ENCODE measurements around the gene NT5M.
"Not testable (repeated sequence)": the region's sequence is repeated elsewhere in the genome, so short reads cannot be mapped to it uniquely, and the experiment has no call there.

NT5M gene

DNA sequence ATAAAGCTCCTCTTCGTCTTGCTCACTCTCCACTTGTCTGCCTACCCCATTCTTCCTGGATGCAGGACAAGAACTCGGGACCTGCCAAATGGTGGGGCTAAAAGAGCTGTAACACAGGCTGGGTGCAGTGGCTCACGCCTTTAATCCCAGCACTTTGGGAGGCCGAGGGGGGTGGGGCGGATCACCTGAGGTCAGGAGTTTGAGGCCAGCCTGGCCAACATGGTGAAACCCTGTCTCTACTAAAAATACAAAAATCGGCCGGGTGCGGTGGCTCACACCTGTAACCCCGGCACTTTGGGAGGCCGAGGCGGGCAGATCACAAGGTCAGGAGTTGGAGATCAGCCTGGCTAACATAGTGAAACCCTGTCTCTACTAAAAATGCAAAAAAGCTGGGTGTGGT lies 1.5 kb upstream of the NT5M start:
- not testable (repeated sequence) for DNase-seq (ENCODE audit: low read depth in 2 of 2)

DNA sequence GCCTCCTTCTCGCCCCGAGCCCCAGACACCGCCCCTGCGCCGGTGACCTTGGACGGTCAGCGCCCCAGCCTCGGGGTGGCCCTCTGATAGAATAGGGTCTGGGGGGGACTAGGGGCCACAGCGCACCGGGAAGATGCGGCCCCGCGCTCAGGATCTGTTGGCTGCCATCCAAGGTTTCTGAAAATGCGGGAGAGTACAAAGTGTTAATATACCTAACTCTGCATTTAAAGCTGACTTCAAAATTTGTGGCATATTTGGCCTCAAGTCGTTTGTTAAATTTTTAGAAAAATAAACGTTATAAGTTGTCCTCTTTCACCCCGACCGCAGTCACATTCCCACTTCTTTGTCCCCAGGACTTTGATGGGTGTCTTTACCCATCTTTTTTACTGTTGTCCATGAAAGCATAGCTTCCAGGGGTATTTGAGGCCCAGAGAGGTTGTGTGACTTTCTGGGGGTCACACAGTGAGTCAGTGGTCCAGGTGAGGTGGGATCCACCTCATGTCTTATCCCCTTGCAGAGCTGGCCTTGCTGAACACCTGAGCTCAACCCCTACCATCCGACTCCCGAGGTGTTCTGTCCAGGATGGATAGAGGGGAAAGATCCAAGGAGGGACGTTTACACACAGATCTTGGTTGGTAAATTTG lies 796 bp downstream of the NT5M start:
- DNase-seq (ENCODE audit: low read depth in 2 of 2) = no peak

DNA sequence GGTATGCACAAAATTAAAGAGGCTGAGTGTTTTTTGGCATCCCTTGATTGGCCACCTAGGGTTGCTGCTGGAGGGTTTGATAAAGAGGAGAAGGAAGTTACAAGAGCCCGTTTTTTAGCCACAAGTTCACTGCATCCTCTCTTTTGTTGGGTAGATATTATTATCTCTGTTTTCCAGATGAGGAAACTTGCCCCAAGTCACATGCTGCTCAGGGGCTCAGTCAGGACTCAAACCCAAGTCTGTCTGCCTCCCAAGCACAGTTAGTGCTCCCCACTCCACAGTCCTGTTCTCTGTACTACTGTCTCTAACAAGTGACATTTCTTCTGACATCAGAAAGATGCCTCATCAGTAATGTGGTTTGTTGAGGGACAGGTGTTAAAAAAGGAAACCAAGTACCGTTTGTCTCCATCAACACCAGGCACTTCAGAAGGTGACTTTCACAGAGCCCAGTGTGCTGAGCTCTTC lies 1.4 kb downstream of the NT5M start:
- no peak for DNase-seq (ENCODE audit: low read depth in 2 of 2)

DNA sequence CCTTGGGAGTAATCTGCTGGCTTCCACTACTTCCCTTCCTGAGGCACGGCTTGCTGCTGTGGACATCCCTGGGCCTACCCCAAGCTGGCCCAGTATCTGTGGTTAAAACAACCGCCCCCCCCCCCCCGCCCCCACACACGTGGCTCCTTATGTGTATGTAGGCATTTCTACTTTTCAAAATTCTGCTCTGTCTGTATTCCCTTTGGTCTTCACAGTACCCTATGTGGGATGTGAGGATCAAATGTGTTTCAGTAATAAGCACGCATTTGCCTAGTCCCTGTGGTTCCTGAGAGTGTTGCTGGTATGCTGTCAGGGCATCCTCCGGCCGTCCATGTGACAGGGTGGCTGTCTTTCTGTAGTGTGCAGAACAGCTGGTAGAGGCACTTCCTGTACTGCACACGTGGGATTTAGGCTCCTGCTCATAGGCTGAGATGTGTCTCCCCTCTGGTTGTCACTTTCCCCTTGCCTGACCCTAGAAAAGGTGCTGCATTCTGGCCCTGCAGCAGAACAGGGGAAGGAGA lies 2.2 kb downstream of the NT5M start:
- DNase-seq (ENCODE audit: low read depth in 2 of 2) = peak; percentile 14 to 27

DNA sequence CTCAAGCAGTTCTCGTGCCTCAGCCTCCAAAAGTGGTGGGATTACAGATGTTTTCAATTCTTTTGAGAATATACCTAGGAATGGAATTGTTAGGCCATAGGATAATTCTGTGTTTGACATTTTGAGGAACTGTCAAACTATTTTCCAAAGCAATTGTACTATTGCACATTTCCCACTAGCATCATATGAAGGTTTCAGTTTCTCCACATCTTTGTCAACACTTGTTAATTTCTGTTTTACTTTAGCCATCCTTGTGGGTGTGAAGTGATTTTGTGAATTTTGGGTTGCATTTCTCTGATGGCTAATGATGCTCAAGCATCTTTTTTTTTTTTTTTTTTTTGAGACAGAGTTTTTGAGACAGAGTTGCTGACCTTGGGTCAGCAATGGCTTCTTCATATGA lies 6.2 kb downstream of the NT5M start:
- DNase-seq (ENCODE audit: low read depth in 2 of 2) = no peak

DNA sequence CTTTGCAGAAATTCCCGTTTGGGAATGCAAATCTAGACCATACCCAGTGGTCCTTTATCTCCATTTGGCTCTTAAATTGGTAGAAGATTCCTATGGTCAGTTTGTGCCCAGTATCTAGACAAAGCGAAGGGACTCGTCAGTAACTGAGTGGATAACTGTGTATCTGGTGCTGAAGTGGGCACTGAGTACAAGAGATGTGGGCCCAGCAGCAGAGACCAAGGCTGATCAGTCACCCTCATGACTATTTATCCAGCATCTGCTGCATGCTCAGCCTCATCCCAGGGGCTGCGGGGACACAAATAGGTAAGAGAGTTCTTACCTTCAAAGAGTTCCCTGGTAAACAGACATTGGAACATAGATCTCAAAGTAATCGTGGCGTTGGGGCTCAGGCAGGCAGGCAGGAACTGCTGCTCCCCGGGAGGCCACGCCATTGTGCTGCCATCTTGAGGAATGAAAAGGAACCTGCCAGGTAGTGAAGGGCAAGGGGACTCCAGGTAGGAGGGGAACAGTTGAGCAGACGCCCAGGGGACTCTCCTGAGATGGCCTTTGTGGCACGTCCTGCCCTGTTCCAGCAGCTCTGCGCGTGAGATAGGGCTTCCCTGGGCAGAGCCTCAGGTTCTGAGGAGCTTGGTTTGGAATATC lies 10.3 kb downstream of the NT5M start:
- DNase-seq (ENCODE audit: low read depth in 2 of 2) = peak; percentile 48 to 55

DNA sequence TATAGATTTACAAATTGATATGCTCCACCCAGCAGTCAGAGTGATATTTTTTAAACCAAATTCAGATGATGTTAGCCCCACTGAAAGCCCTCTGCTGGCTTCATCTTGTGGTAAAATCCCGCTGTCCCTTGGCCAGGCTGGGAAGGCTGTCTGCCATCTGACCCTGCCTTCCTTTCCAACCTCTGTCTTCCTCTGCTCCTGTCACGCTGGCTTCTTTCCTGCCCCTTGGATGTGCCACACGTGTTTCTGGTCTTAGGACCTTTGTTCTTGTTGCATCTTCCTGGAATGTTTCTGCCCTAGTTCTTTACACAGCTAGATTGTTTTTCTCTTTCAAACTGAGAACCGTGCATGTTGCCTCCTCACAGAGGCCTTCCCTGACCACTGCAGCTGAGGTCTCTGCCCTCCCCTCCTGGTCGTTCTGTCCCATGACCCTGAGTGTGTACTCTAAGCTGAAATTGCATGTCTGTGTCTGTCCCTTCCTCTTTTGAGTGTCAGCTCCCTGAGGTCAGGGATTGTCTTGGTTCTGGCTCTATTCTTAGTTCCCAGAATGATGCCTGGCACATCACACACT lies 11.4 kb downstream of the NT5M start:
- no peak for DNase-seq (ENCODE audit: low read depth in 2 of 2)

DNA sequence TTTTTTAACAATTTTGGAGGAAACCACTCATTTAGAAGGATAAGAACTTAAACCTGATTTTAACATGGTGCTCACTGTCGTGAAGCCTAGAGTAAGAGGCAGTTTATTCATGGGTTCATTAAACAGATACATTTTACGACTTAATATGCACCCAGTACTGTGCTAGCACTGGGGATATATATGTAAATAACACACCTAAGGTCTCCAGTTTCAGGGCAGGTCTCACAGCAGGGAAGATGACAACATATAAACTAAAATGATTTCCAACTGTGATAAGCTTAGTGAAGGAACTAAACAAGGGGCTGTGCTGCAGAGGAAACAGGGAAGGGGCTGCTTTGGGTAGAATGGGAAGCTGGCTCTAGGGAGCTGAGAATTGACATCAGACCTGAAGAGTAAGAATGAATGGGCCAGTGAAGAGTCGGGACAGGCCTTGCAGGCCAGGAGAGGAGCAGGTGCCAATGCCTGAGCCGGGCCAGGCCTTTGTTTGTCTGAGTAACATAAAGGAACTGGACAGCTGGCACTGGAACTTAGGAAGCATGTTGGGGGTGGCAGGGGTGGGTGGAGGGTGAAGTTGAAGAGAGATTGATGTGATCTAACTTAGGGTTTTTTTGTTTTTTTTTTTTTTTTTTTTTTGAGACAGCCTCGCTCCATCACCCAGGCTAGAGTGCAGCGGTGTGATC lies 12.1 kb downstream of the NT5M start:
- no peak for DNase-seq (ENCODE audit: low read depth in 2 of 2)

DNA sequence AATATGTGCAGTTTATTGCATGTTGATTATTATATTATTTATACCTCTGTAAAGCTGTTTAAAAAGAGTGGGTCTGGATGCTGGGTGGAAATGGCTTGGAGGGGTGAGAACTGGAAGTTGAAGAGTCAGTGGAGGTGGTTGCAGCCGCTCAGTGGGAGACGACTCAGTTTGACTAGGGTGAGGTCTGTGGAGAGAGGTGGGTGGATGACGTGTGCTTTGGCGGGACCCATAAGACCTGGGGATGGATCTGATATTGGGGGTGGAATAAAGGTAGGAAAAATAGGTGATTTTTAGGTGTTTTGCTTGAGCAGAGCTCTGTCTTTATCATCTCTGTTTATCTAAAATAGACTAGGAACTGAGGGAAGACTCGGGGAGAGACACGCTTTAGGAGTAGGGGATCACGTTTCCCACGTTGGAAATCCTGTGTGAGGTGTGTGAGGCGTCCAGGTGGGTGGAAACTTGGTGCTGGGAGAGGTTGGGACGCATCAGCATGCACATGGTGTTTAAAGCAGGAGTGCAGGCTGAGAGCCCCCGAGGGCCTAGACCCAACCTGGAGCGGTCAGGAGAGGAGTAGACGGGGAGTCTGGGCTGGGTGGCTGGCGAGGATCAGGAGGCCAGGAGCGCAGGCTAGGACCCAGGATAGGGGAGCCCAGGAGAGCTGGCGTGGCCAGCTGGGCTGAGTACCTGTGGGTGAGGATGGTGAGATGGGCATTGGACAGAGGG lies 17.2 kb downstream of the NT5M start:
- DNase-seq (ENCODE audit: low read depth in 2 of 2) = no peak

DNA sequence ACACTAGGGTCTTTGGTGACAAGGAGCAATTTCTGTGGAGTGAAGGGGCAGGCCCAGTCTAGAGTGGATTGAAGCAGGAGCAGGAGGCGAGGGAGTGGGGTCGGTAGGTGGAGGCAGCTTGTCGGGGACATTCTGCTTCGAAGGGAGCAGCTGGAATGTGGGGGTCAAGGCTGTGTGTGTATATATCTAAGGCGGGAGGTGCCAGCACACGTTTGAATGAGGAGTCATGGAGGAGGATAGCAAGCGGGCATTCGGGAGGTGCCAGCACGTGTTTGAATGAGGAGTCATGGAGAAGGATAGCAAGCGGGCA lies 17.7 kb downstream of the NT5M start:
- DNase-seq (ENCODE audit: low read depth in 2 of 2) = no peak

DNA sequence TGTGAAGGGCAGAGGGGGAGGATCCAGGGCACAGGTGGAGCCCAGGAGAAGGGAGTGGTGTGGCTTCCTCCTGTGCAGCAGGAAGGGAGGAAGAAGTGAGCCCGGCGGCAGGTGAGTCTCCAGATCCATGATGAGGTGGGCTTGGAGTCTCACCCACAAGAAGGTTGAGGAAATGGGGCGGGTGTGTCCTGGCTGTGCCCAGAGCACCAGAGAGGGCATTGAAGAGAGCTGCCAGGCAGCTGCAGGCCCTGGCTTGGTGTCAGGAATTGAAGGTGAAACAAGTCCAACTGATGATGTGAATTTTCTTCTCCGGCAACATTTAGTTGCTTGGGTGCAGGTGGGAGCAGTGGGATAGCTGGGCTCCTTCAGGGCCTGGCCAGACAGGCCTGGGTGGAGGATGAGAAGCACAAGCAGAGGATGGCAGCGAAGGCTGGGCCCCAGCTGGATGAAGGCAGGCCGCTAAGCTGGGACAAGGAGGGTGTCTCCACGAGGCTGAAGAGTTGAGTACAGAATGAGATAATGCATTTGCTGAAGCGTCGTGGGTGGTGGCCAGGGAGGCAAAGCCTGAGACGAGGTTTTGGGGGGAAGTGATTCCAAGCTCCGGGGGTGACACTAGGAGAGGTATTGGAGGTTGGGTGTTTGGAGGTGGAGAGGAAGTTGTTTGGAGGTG lies 18.3 kb downstream of the NT5M start:
- no peak for DNase-seq (ENCODE audit: low read depth in 2 of 2)

DNA sequence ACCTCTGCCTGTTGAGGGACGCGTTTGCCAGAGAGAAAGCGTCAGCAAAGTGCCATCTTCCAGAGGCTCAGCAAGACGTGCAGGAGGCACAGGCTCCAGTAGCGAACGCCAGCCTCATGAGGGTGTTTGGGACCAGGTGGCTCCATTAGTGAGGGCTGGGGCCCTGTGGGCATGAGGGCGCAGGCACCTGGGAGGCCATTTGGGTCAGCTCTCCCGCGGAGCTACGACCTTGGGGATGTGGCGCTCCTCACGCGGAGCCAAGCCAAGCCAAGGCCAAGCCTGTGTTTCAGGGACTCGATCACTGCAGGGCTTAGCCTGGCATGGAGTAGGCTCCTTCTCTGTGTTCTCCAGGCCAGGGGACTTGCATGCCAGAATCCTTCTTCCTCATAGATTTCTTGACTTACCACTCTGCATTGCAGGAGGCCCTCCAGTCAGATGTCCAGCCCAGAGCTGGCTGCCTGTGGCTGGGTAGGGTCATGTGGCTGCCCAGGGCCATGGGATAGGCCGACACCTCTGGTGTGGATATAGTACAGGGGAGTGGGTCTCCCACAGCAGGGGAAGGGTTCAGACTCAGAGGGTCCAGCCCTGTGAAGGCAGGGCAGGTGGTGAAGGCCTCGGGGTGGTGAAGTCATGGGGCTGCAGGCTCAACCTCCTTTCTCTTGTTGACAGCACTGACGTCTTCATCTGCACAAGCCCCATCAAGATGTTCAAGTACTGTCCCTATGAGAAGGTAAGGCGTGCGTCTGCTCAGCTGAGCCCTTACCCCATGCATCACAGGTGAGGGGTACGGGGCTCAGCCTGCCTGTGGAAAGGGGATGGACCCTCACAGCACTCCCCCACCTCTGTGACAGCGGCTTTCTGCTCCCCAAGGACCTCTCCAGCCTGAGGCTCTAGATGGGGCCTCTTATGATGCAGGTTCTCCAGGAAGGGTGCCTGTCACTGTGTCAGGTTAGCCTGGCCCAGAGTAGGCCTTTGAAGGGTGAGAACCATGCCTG lies 19.6 kb downstream of the NT5M start:
- DNase-seq (ENCODE audit: low read depth in 2 of 2) = no peak

DNA sequence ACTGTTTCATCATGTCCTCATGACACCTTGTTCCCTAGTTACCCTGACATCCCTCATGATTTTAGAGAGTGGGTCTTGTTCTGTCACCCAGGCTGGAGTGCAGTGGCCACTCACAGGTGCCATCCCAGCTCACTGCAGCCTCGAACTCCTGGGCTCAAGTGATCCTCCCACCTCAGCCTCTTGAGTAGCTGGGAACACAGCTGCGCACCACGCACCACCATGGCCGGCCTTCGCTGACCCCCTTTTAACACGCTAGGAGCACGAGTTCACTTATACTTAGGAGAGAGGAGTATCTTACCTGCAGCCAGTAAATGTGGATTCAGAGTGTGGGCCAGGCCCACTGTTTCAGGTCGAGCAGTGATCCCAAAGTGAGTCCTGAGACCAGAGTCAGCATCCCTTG lies 21.4 kb downstream of the NT5M start:
- no peak for DNase-seq (ENCODE audit: low read depth in 2 of 2)

DNA sequence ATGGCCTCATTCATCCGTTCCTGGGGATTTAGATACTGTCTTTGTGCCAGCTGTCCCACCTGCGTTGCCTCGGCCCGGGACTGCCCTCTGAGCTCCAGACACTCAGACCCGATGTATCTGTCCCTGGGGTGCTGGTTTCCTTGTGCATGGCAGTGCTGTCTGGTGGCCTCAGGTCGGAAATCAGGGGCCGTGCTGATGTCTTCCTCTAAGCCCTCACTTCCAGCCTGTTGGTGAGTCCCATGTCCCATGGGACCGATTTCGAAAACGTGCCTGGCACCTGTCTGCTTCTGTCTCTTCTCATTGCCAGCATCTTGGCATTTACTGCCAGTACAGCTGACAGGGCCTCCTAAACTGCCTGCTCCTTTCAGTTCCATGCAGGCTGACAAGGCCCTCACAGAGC lies 22.1 kb downstream of the NT5M start:
- no peak for DNase-seq (ENCODE audit: low read depth in 2 of 2)

DNA sequence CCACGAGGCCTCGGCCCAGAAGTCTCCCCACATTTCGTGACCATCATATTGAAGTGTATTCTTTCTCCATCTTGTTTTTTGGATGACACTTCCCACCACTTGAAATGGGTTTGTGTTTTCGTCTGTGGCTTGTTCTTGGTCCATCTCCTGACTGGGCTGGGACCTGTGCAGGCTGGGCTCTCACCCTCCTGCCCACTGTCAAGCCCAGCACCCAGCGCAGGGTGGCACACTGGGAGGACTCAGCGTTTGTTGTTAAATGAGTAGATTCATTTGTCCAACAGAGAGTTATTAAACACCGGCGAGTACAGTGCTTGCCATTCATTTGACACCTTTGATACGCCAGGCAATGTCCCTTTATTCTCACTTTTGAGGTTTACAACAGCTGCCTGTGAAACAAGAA lies 22.6 kb downstream of the NT5M start:
- no peak for DNase-seq (ENCODE audit: low read depth in 2 of 2)

DNA sequence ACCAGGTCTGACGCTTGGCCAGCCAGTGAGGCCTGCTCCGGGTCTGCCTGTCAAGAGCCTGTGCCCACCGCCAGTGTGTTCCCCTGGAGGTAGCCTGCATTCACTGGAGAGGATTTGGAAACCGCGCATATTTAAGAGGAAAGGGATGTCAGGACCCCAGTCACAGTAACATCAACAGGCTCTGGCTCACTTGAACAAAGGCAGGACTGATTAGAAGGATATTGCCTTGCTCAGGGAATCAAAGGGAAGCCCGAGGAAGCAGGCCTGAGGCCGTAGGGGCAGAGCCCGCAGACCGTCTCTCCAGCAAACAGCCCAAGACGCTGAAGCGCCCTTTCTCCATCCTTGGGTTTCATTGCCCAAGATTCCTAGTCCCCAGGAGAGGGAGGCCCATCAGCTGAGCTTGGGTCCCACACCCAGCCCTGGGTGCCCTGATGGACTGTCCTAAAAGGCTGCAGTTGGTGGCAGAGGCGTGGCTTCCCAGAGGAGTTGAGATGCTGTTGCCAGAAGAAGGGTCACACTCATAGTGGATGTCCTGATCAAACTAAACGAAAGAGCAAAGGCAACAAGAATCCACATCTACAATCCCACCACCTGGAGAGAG lies 23.2 kb downstream of the NT5M start:
- no peak for DNase-seq (ENCODE audit: low read depth in 2 of 2)

DNA sequence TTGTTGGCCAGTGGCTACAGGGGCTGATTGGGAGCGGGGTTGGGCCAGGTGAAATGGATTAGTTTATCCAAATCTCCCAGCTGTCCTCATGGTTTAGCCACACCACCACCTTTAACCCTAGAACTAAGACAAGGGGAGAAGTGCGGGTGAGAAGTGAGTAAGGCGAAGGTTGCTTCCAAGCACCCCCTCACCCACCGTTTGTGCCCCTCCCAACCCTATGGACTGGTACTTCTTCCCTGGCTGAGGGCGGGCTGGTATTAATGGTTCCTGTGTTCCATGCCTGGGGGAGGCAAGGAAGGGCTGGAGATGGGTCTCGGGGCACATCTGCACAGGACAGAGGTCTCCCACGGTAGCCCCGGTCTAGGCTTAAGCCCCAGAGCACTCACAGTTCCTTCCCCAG lies 25.1 kb downstream of the NT5M start:
- DNase-seq (ENCODE audit: low read depth in 2 of 2) = no peak

DNA sequence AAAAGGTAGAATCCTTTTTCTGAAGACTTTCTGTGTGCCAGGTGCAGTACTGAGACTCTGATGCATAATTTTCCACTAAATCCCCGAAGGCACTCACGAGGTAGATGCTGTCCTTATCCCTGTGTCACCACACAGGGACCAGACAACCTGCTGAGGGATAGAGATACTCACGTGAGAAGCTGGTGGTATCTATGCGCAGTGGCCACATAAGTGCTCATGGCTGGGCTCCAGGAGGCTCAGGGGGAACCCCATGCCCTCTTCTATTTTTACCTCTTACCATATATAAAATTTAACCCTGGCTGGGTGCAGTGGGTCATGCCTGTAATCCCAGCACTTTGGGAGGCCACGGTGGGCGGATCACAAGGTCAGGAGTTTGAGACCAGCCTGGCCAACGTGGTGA lies 38.3 kb downstream of the NT5M start:
- DNase-seq (ENCODE audit: low read depth in 2 of 2) = no peak

DNA sequence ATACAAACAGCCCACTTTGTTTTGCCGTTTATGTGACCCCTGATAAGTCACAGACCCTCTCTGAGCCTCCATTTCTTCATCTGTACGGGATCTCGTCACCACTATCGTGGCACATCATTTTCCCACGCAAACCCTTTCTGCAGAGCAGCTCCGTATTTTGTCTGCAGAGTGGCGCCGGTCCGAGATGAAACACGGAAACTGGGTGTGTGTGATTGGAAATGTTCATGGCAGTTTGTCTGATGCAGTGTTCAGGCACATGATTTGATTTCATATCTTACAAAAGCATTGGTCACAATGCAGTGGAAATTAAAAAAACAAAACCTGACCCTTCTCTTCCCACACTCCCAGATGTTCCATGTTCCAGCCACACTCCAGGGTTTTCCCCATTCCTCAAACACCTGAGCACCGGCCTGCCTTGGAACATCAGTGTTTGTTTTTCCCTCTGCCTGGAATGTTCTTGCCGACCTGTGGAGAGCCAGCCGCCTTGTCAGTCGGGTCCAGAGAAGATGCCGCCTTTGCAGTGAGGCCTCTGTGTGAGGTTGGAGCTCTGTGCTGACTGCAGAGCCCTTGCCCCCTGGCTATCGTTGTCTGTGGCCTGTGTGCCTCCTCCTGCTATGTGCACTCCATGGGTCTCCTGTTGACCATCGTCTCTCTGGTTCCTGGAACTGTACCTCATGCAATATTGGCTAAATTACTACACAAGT lies 39.2 kb downstream of the NT5M start:
- no peak for DNase-seq (ENCODE audit: low read depth in 2 of 2)

Data from activated CD8-positive, alpha-beta memory T cell treated with anti-CD3 and anti-CD28 coated beads for 4 hours (primary cell).